ENCODE measurements around the gene BAX. TPM values are rescaled to one million over a fixed set of nuclear protein-coding genes. Genes with fewer than 3 reads are reported as not detected.

Gene BAX
- total and polyA plus RNA-seq, 9 donors, result 27.1 to 52.4 (median 43.1) TPM

DNA sequence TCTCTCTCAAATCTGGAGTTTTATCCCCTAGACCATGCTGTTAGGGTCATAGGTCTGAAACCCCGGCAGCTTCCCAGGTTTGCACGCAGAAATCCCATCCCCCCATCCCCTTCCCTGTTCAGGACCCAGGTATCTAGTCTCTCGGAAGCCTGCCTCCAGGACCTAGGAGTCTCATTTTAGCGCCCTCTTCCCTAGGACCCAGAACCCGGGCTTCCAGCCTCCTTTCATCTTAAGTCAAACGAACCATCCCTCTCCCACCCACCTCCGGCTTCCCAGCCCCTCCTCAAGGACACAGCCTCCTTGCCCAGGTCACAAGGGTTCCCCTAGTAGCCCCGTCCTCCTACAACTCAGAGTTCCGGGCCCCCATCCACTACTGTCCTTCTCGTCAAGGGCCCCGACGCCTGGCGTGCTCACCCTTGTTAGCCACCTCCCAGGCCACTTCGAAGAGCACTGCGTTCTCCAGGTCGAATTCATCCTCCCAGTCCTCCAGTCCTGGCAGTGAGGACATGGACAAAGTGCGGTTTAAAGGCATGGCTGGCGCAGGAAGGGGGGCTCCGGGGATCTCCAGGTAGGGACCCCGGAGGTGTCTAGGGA lies 38.0 kb downstream of the BAX start:
- H3K4me1 ChIP-seq (ENCODE audit: control insufficient read depth, insufficient read depth, low read length), result peaks cover 52% of the 10 kb centered on the region
- H3K27me3 ChIP-seq (ENCODE audit: control insufficient read depth, insufficient read depth, low read length), result no peaks in the 10 kb centered on the region
- H3K9me3 ChIP-seq (replicated peaks; ENCODE audit: control insufficient read depth, low read depth, low read length), result no peaks in the 10 kb centered on the region
- WGBS (ENCODE audit: insufficient coverage), result 0% methylated on average over 15 of the region's 20 CpGs
- peaks cover 30% of the 10 kb centered on the region for H3K36me3 ChIP-seq (ENCODE audit: control insufficient read depth, insufficient read depth, low read length)
- peak overlapping the region; percentile 98 for H3K27ac ChIP-seq (ENCODE audit: low read length)
- peak overlapping the region; percentile 98 for H3K4me3 ChIP-seq (ENCODE audit: low read length)
- no peak for DNase-seq

DNA sequence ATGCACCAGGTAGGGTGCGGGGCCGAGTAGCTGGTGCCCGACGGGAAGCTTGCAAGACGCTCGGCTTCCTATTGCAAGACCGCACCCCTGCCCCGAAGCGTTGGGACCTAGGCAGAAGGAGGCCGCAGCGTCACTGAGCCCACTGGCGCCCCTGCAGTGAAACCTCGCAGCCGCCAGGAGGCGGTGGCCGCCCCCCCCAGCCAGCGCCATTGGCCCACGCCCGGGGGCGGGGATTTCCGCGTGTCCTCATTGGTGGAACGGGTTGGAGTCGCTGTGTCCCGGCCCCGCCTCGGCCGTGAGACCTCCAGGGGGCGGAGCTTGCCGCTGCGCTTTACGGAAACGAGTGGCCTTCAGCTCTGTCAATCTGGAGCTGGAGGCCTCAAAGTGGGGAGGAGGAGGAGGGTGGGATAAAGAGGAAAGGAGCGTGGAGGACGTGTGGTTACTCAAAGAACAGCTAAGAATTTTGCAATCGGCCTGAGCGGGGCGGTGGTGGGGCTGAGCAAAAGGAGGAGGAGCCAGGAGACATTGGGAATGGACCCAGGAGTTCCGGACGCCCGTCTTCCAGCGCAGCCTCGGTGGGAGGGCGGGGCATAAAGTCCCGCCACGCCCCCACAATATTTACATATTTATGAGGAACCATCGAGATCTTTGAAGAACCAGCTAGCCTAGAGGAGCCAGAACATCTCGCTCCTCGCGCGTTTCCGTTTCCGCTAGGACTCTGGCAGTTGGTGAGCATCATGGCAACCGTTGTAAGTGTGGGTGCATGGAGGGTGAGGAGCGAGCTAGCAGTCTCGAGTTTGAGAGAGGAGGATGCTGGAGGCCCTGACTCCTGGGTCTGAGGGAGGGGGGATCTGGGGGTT lies 38.7 kb downstream of the BAX start, which contains the start of the genes GYS1 and RUVBL2:
GYS1 (minus strand) TSS at position 135 of the 860 bp plus-strand sequence. CDS start 197 bp downstream, outside the sequence.
RUVBL2 (plus strand) TSS at position 713 of the 860 bp plus-strand sequence; CDS start at position 738, 25 bp downstream.
- Histone ChIP-seq H3K27me3 (ENCODE audit: control insufficient read depth, insufficient read depth, low read length) (no peaks in the 10 kb centered on the region), H3K4me1 (ENCODE audit: control insufficient read depth, insufficient read depth, low read length) (peaks cover 52% of the 10 kb centered on the region), H3K9me3 (replicated peaks; ENCODE audit: control insufficient read depth, low read depth, low read length) (no peaks in the 10 kb centered on the region), H3K4me3 (ENCODE audit: low read length) (peak within 1 kb of the TSS; percentile 98), H3K27ac (ENCODE audit: low read length) (peak within 1 kb of the TSS; percentile 100), H3K36me3 (ENCODE audit: control insufficient read depth, insufficient read depth, low read length) (peaks cover 25% of the 10 kb centered on the region)
- peak; percentile 100 for DNase-seq
- WGBS (ENCODE audit: insufficient coverage), result under 1% methylated on average over 43 of the region's 56 CpGs

DNA sequence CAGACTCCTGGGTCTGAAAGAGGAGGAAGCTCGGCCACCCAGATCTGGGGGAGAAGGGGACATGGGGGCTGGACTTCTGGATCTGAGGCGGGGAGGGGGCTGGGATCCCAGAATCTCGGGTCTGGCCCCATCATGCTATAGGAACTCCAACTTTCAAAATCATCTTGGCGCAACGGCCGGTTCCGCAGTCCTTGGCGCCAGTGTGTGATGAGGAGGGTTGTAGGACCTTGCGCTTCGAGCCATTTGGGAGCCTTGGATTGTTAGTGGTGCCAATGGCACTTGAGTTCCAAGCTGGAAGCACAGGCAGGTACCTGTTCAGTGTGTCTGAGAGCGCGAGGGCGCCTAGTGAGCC lies 39.3 kb downstream of the BAX start:
- no peaks in the 10 kb centered on the region for H3K27me3 ChIP-seq (ENCODE audit: control insufficient read depth, insufficient read depth, low read length)
- peaks cover 48% of the 10 kb centered on the region for H3K4me1 ChIP-seq (ENCODE audit: control insufficient read depth, insufficient read depth, low read length)
- no peaks in the 10 kb centered on the region for H3K9me3 ChIP-seq (replicated peaks; ENCODE audit: control insufficient read depth, low read depth, low read length)
- peak overlapping the region; percentile 100 for H3K27ac ChIP-seq (ENCODE audit: low read length)
- peaks cover 19% of the 10 kb centered on the region for H3K36me3 ChIP-seq (ENCODE audit: control insufficient read depth, insufficient read depth, low read length)
- 2% methylated on average over 6 of the region's 13 CpGs for WGBS (ENCODE audit: insufficient coverage)
- no peak for DNase-seq
- peak overlapping the region; percentile 98 for H3K4me3 ChIP-seq (ENCODE audit: low read length)

DNA sequence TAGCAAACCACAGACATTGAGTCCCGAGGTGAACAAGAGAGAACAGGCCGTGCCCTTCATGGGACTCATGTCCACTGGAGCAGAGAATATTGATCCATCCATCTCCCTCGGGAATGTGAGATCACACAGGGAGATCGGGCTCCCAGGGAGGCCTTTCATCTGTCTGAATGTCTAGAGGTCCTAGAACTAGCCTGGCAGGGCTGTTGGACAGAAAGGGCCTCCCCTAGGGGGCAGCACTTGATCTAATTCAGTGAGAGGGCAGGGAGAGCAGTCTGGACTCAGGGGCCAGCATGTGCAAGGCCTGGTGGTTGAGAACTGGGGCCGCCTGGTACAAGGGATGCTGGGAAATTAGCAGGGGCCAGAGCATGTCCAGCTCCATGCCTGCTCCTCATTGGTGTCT lies 43.3 kb downstream of the BAX start:
- H3K9me3 ChIP-seq (replicated peaks; ENCODE audit: control insufficient read depth, low read depth, low read length), result no peaks in the 10 kb centered on the region
- no peak overlapping the region for H3K4me3 ChIP-seq (ENCODE audit: low read length)
- H3K27ac ChIP-seq (ENCODE audit: low read length), result no peak overlapping the region
- peaks cover 10% of the 10 kb centered on the region for H3K4me1 ChIP-seq (ENCODE audit: control insufficient read depth, insufficient read depth, low read length)
- peaks cover 26% of the 10 kb centered on the region for H3K36me3 ChIP-seq (ENCODE audit: control insufficient read depth, insufficient read depth, low read length)
- no peaks in the 10 kb centered on the region for H3K27me3 ChIP-seq (ENCODE audit: control insufficient read depth, insufficient read depth, low read length)
- no peak for DNase-seq
- WGBS (ENCODE audit: insufficient coverage), result 82% methylated on average over 5 of the region's 5 CpGs

DNA sequence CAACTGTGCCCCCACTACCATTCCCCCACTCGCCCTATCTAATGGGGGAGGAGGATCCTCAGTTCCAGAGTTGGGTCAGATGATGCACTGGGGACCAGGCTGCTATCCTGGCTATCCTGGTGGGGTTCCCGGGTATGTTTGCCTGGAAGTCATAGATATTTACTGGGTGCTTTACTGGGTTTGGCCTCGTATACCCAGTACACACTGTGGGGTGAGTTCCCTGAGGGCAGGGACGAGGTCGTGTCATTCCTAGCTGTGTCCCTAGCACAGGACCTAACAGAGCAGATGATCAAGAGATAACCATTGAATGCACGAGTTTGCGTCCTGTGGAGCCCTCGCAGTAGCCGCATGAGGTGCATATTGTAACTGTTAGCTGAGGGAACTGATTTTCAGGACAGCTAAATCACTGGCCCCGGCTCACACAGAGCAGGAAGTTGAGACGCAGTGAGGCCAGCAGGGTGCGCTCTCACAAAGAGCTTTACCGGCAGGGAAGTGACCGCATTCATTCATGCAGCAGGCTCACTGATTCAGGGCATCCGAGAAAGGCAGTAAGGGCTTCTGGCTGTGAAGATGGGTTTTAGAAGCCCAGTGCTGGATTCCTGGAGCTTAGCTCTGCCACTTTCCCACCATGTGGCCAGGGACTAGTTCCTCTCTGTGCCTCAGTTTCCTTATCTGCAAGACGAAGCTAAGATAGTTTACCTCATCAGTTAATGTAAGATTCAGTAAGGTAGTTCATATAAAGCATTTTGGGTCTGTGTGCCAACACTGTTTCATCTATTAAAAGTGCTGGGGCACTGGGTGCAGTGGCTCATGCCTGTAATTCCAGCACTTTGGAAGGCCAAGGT lies 45.0 kb downstream of the BAX start:
- DNase-seq, result no peak
- 53% methylated on average over 10 of the region's 16 CpGs for WGBS (ENCODE audit: insufficient coverage)

DNA sequence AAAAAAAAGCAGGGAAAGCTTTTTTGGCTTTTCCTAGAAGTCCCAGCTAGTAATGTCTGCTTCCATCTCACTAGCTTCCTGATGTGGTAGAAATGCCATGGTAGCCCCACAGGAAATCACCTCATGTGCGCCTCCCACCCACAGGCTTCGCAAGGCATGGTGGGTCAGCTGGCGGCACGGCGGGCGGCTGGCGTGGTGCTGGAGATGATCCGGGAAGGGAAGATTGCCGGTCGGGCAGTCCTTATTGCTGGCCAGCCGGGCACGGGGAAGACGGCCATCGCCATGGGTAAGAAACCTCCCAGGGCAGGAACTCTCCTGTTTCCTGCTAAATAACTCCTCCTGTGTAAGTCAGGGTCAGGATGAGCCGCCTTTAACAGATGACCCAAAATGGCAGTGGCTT lies 49.5 kb downstream of the BAX start:
- Histone ChIP-seq H3K27ac (ENCODE audit: low read length) (no peak overlapping the region), H3K36me3 (ENCODE audit: control insufficient read depth, insufficient read depth, low read length) (peaks cover 65% of the 10 kb centered on the region), H3K4me1 (ENCODE audit: control insufficient read depth, insufficient read depth, low read length) (no peaks in the 10 kb centered on the region), H3K9me3 (replicated peaks; ENCODE audit: control insufficient read depth, low read depth, low read length) (no peaks in the 10 kb centered on the region), H3K27me3 (ENCODE audit: control insufficient read depth, insufficient read depth, low read length) (no peaks in the 10 kb centered on the region), H3K4me3 (ENCODE audit: low read length) (no peak overlapping the region)
- no peak for DNase-seq
- WGBS (ENCODE audit: insufficient coverage), result 98% methylated on average over 14 of the region's 15 CpGs

More for the DNA sequence above, 45.0 kb downstream of the BAX start:
- H3K27me3 ChIP-seq (ENCODE audit: control insufficient read depth, insufficient read depth, low read length), result no peaks in the 10 kb centered on the region
- no peak overlapping the region for H3K4me3 ChIP-seq (ENCODE audit: low read length)
- H3K27ac ChIP-seq (ENCODE audit: low read length), result no peak overlapping the region
- peaks cover 3% of the 10 kb centered on the region for H3K4me1 ChIP-seq (ENCODE audit: control insufficient read depth, insufficient read depth, low read length)
- peaks cover 41% of the 10 kb centered on the region for H3K36me3 ChIP-seq (ENCODE audit: control insufficient read depth, insufficient read depth, low read length)
- no peaks in the 10 kb centered on the region for H3K9me3 ChIP-seq (replicated peaks; ENCODE audit: control insufficient read depth, low read depth, low read length)

DNA sequence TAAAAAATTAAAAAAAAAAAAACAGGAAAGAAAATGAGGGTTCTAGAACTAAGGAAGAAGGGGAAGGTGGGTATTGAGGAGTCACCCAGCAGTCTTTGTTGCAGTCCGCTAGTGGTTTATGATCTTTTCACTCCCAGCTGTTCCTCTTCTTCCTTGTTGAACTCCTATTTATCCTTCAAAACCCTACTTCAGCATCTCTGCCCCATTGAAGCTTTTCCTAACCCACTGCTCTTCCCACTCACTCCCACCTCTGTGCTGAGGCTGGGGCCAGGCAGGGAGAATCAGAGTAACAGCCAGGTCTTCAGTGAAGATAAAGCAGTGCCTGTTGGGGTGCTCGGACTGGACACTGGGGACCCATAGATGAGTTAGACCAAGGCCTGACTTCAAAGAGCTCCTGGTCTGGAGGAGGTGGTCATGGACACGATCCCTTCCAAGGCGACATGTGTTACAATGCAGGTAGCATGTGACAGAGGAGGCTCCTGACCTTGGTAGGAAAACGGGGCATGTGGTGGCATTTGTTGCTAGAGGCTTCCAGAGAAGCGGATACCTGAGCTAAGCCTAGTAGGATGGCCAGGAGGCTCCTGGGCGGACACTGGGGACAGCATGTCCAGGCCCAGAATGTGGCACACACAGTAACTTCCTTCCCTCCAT lies 50.4 kb downstream of the BAX start:
- Histone ChIP-seq H3K27me3 (ENCODE audit: control insufficient read depth, insufficient read depth, low read length) (no peaks in the 10 kb centered on the region), H3K36me3 (ENCODE audit: control insufficient read depth, insufficient read depth, low read length) (peaks cover 65% of the 10 kb centered on the region), H3K27ac (ENCODE audit: low read length) (no peak overlapping the region), H3K4me1 (ENCODE audit: control insufficient read depth, insufficient read depth, low read length) (no peaks in the 10 kb centered on the region), H3K9me3 (replicated peaks; ENCODE audit: control insufficient read depth, low read depth, low read length) (no peaks in the 10 kb centered on the region), H3K4me3 (ENCODE audit: low read length) (no peak overlapping the region)
- 96% methylated on average over 6 of the region's 7 CpGs for WGBS (ENCODE audit: insufficient coverage)
- DNase-seq, result no peak

DNA sequence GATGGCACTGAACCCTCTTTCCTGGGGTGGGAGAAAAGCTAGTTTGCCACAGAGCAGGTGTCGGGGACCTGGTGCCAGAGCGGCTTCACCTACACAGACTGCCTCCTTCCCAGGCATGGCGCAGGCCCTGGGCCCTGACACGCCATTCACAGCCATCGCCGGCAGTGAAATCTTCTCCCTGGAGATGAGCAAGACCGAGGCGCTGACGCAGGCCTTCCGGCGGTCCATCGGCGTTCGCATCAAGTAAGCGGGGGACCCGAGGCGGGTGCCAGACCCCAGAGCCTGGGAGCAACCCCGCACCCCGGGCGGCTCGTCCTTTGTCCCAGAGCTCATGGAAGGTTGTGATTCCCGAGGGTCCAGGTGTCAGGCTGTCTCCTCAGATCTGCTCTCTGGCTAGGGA lies 52.2 kb downstream of the BAX start:
- H3K27ac ChIP-seq (ENCODE audit: low read length), result no peak overlapping the region
- H3K36me3 ChIP-seq (ENCODE audit: control insufficient read depth, insufficient read depth, low read length), result peaks cover 77% of the 10 kb centered on the region
- H3K4me1 ChIP-seq (ENCODE audit: control insufficient read depth, insufficient read depth, low read length), result no peaks in the 10 kb centered on the region
- H3K4me3 ChIP-seq (ENCODE audit: low read length), result no peak overlapping the region
- no peak for DNase-seq
- 97% methylated on average over 21 of the region's 22 CpGs for WGBS (ENCODE audit: insufficient coverage)
- H3K9me3 ChIP-seq (replicated peaks; ENCODE audit: control insufficient read depth, low read depth, low read length), result no peaks in the 10 kb centered on the region
- H3K27me3 ChIP-seq (ENCODE audit: control insufficient read depth, insufficient read depth, low read length), result no peaks in the 10 kb centered on the region

DNA sequence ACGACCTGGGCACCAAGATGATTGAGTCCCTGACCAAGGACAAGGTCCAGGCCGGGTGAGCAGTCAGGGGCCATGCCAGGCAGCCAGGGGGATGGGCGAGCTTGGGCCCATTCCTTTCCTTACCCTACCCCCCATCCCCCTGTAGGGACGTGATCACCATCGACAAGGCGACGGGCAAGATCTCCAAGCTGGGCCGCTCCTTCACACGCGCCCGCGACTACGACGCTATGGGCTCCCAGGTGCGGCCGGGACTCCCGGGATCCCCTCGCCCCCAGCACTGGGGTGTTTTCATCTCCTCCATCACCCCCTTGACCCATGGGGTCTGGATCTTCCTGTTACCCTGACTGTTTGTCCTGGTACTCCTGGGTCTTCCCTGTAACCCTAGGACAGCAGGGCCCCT lies 55.2 kb downstream of the BAX start:
- DNase-seq, result no peak
- Histone ChIP-seq H3K4me1 (ENCODE audit: control insufficient read depth, insufficient read depth, low read length) (no peaks in the 10 kb centered on the region), H3K27me3 (ENCODE audit: control insufficient read depth, insufficient read depth, low read length) (no peaks in the 10 kb centered on the region), H3K36me3 (ENCODE audit: control insufficient read depth, insufficient read depth, low read length) (peaks cover 72% of the 10 kb centered on the region), H3K27ac (ENCODE audit: low read length) (no peak overlapping the region), H3K9me3 (replicated peaks; ENCODE audit: control insufficient read depth, low read depth, low read length) (no peaks in the 10 kb centered on the region), H3K4me3 (ENCODE audit: low read length) (no peak overlapping the region)
- 94% methylated on average over 17 of the region's 18 CpGs for WGBS (ENCODE audit: insufficient coverage)

Data from muscle of leg (tissue), 11 donors.